Adrenal gland (tissue), 12 donors: ENCODE results near the gene CAND2. TPM values are rescaled to one million over a fixed set of nuclear protein-coding genes. Genes with fewer than 3 reads are reported as not detected.
A peak's percentile ranks its signal among the peaks of the same experiment; 100 is the strongest.

Experiments used
- DNase-seq, 7 donors: peaks; one replicate each; pipeline ENCODE4 v3.0.0-alpha.2; 2019 to 2020
- H3K27ac ChIP-seq, 5 donors: fragments of 200-600 bp; sonication (generic) in 4 of 5; 1 replicate in 3 of 5; 2 replicates in 2 of 5; pipeline versions ENCODE4 v1.5.1 to v1.8.0; 2016 to 2020; ENCODE audit warnings: mild to moderate bottlenecking in 1 of 5
- H3K27me3 ChIP-seq: fragments of 200-600 bp; 2 replicates; pipeline ENCODE4 v1.8.0; 2021
- H3K36me3 ChIP-seq, 2 donors: fragments of 200-600 bp; replicated peaks in 1 of 2; 1 replicate in 1 of 2; 2 replicates in 1 of 2; pipeline versions ENCODE4 v1.5.1 to v1.8.0; 2018 to 2022
- H3K4me1 ChIP-seq, 2 donors: fragments of 200-600 bp; replicated peaks in 1 of 2; 1 replicate in 1 of 2; 2 replicates in 1 of 2; pipeline versions ENCODE4 v1.5.1 to v1.8.0; 2018 to 2021
- H3K4me3 ChIP-seq, 4 donors: fragments of 200-600 bp; sonication (generic) in 3 of 4; one replicate each; pipeline ENCODE4 v1.5.1; 2016 to 2018
- H3K9me3 ChIP-seq, 3 donors: fragments of 200-600 bp; sonication (generic) in 1 of 3; replicated peaks in 1 of 3; 1 replicate in 2 of 3; 2 replicates in 1 of 3; pipeline versions ENCODE4 v1.5.1 to v1.8.0; 2016 to 2021
- CTCF ChIP-seq, 6 experiments: fragments of 450-650 bp in 4 of 6; fragments of 200-600 bp in 2 of 6; sonication (generic) in 1 of 6; IDR thresholded peaks; 1 replicate in 5 of 6; 2 replicates in 1 of 6; pipeline versions ENCODE4 v1.5.1 to v1.8.0; 2016 to 2021; ENCODE audit warnings: antibody characterized with exemption in 6 of 6, mild to moderate bottlenecking in 2 of 6, moderate library complexity in 1 of 6
- POLR2A ChIP-seq, 2 donors: fragments of 450-650 bp; IDR thresholded peaks; one replicate each; pipeline ENCODE4 v1.6.1; 2017; ENCODE audit warnings: antibody characterized with exemption in 2 of 2, mild to moderate bottlenecking in 2 of 2, moderate library complexity in 1 of 2
- WGBS, 4 donors: extraction: QIAGEN DNeasy Blood & Tissue Kit in 2 of 4; methylation state at CpG; one replicate each; pipeline versions ENCODE4 v1.1.5 to v1.1.7; 2013 to 2017; 5-methylcytosine and 5-hydroxymethylcytosine counted together
- intact Hi-C, 2 donors: fragments of 100-400 bp; cut with DNase I; formaldehyde crosslinking; loops; one replicate each; pipeline versions ENCODE4 v1.14.1 to v1.15.0; 2022 to 2023
- polyA plus RNA-seq, 3 donors: library from polyadenylated mRNA; stranded (reverse); fragments of 200-250 nt in 2 of 3; fragments of 350-450 nt in 1 of 3; fragmentation: Illumina TruSeq in 1 of 3; extraction: RNeasy Lipid Tissue Mini Kit (QIAGEN cat#74804) in 1 of 3; gene quantifications; one replicate each; pipeline ENCODE4 v1.2.3, GENCODE V29; 2013 to 2014
- total RNA-seq, 9 donors: library from RNA; depleted of rRNA in 4 of 9; stranded (reverse); fragments of >200 nt in 4 of 9; fragments of 120-200 nt in 1 of 9; fragmentation: NEBNext Ultra II Directional in 1 of 9; extraction: Animal tissue kit (Norgen Biotek cat#: 25700) in 1 of 9; gene quantifications; one replicate each; pipeline versions ENCODE4 v1.1.0 to v1.2.4, GENCODE V29; 2013 to 2023
- donor health status: healthy with polysubstance abuse.
- donor health status: Bipolar disorder and iron deficiency.
- donor health status: DM: yes; HTN: yes; CAD: no.
- donor health status: DM: no; HTN: no; CAD: no.
- donor health status: DM: no; HTN: no; CAD: no.
- donor health status: DM: yes; HTN: yes; CAD: no.

The CAND2 gene
- total and polyA plus RNA-seq, 12 donors = 1.1 to 17.9 (median 7.6) TPM

- Histone ChIP-seq H3K36me3 (peaks cover 0 to 47% of the 10 kb centered on the region in 2 donors), H3K4me3 (no peak overlapping the region), H3K4me1 (no peaks in the 10 kb centered on the region), H3K27me3 (no peaks in the 10 kb centered on the region), H3K27ac (no peak overlapping the region), H3K9me3 (no peaks in the 10 kb centered on the region)
- DNase-seq = no peak
- peak in 2 of 6 experiments; percentile 9 to 12 for TF ChIP-seq CTCF (IDR thresholded peaks at IDR 0.05)
- TF ChIP-seq POLR2A (IDR thresholded peaks at IDR 0.05) = no peak
- intact Hi-C loops = no loop called here
- WGBS, 4 donors = 84 to 89% (median 87%) methylated on average over 2 to 4 of the region's 4 CpGs
Observed at GRCh38 chr3:12830785-12831156, 34.3 kb downstream of the CAND2 start.

- H3K4me3 ChIP-seq = no peak overlapping the region
- DNase-seq = no peak
- no peaks in the 10 kb centered on the region for H3K27me3 ChIP-seq
- intact Hi-C loops = no loop called here
- WGBS, 4 donors = 75 to 87% (median 82%) methylated on average over 2 to 5 of the region's 5 CpGs
- TF ChIP-seq POLR2A (IDR thresholded peaks at IDR 0.05) (no peak), CTCF (IDR thresholded peaks at IDR 0.05) (no peak)
- no peaks in the 10 kb centered on the region for H3K9me3 ChIP-seq
- H3K4me1 ChIP-seq = no peaks in the 10 kb centered on the region
- no peak overlapping the region for H3K27ac ChIP-seq
- peaks cover 0 to 50% of the 10 kb centered on the region in 2 donors for H3K36me3 ChIP-seq
Observed at GRCh38 chr3:12831301-12831866, 34.9 kb downstream of the CAND2 start.

DNA sequence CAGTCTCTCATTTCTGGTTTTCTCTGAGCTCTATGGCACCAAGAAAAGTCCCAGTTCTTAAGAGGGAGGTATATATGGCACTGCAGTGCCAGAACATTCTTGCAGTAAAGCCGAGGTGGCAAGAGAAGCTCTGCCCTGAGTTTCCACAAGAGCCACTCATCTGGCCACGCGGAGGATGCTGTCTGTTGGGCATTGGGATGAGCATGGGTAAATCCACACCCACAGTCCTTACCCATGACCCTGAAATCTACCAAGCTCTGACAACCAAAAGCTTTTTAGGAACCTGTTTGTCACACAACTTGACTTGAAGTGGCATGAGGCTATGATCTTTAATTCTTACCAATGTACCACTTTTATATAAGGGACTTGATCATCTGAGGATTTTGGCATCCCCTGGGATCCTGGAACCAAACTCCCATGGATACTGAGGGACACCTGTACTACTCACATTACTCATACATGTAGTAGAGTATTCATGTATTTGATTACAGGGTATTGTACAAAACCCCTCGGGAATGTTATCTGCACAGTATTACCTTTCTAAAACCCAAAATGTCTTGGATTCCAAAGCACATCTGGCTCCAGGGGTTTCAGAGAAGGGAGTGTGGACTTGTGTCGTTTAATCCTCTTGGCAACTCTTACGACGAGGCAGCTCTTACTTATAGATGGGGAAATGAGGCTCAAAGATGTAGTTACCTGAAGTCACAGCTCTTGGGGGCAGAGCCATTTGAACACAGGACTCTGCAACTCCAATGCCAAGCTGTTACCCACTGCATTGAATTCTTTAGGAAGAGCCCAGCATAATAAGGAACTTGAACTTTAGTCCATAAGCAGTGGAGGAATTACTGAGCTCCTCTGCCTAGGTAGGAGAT is 36.1 kb downstream of the CAND2 start:
- Histone ChIP-seq H3K27me3 (no peaks in the 10 kb centered on the region), H3K9me3 (no peaks in the 10 kb centered on the region), H3K4me1 (peaks cover 0 to 5% of the 10 kb centered on the region in 2 donors), H3K27ac (no peak overlapping the region), H3K36me3 (peaks cover 0 to 62% of the 10 kb centered on the region in 2 donors), H3K4me3 (no peak overlapping the region)
- intact Hi-C loops = no loop called here
- 83 to 90% (median 86%) methylated on average over 7 of the region's 7 CpGs for WGBS, 4 donors
- TF ChIP-seq CTCF (IDR thresholded peaks at IDR 0.05) = no peak
- no peak for TF ChIP-seq POLR2A (IDR thresholded peaks at IDR 0.05)
- DNase-seq = no peak

- H3K4me3 ChIP-seq = no peak overlapping the region
- H3K4me1 ChIP-seq = peaks cover 0 to 14% of the 10 kb centered on the region in 2 donors
- H3K9me3 ChIP-seq = no peaks in the 10 kb centered on the region
- intact Hi-C loops = no loop called here
- DNase-seq = no peak
- peaks cover 0 to 71% of the 10 kb centered on the region in 2 donors for H3K36me3 ChIP-seq
- no peak for TF ChIP-seq CTCF (IDR thresholded peaks at IDR 0.05)
- TF ChIP-seq POLR2A (IDR thresholded peaks at IDR 0.05) = no peak
- WGBS, 4 donors = 83 to 93% (median 86%) methylated on average over 12 to 13 of the region's 13 CpGs
- no peaks in the 10 kb centered on the region for H3K27me3 ChIP-seq
- no peak overlapping the region for H3K27ac ChIP-seq
Observed at GRCh38 chr3:12833222-12834161, 37.0 kb downstream of the CAND2 start.
